ENCODE data around the gene MGAT4A.

Gene MGAT4A

GRCh38 chr2:98731041-98731893 lies at the start of gene MGAT4A:
MGAT4A (minus strand) TSS chr2:98731132; CDS start chr2:98726332, 4,800 bp downstream.
- no peak for DNase-seq (ENCODE audit: low read depth)

GRCh38 chr2:98778741-98779483 lies 48.0 kb upstream of the MGAT4A start:
- DNase-seq (ENCODE audit: low read depth) = no peak

- no peak for DNase-seq (ENCODE audit: low read depth)
Measured at GRCh38 chr2:98778151-98778550, 47.2 kb upstream of the MGAT4A start.

GRCh38 chr2:98777710-98778109 lies 46.8 kb upstream of the MGAT4A start:
- DNase-seq (ENCODE audit: low read depth) = no peak

- no peak for DNase-seq (ENCODE audit: low read depth)
Measured at GRCh38 chr2:98777076-98777475, 46.1 kb upstream of the MGAT4A start.

- no peak for DNase-seq (ENCODE audit: low read depth)
Measured at GRCh38 chr2:98776136-98776535, 45.2 kb upstream of the MGAT4A start.

GRCh38 chr2:98775146-98775986 lies 44.4 kb upstream of the MGAT4A start:
- DNase-seq (ENCODE audit: low read depth) = no peak

GRCh38 chr2:98773907-98774306 lies 43.0 kb upstream of the MGAT4A start:
- no peak for DNase-seq (ENCODE audit: low read depth)

- DNase-seq (ENCODE audit: low read depth) = no peak
Measured at GRCh38 chr2:98773169-98773568, 42.2 kb upstream of the MGAT4A start.

- no peak for DNase-seq (ENCODE audit: low read depth)
Measured at GRCh38 chr2:98772536-98772935, 41.6 kb upstream of the MGAT4A start.

GRCh38 chr2:98771721-98772524 lies 41.0 kb upstream of the MGAT4A start:
- DNase-seq (ENCODE audit: low read depth) = no peak

- no peak for DNase-seq (ENCODE audit: low read depth)
Measured at GRCh38 chr2:98771264-98771663, 40.3 kb upstream of the MGAT4A start.

- no peak for DNase-seq (ENCODE audit: low read depth)
Measured at GRCh38 chr2:98769784-98770183, 38.9 kb upstream of the MGAT4A start.

GRCh38 chr2:98769114-98769476 lies 38.2 kb upstream of the MGAT4A start:
- DNase-seq (ENCODE audit: low read depth) = no peak

GRCh38 chr2:98768384-98769113 lies 37.6 kb upstream of the MGAT4A start:
- DNase-seq (ENCODE audit: low read depth) = no peak

- no peak for DNase-seq (ENCODE audit: low read depth)
Measured at GRCh38 chr2:98764499-98764898, 33.6 kb upstream of the MGAT4A start.

- DNase-seq (ENCODE audit: low read depth) = no peak
Measured at GRCh38 chr2:98763209-98763951, 32.4 kb upstream of the MGAT4A start.

- DNase-seq (ENCODE audit: low read depth) = no peak
Measured at GRCh38 chr2:98761909-98762308, 31.0 kb upstream of the MGAT4A start.

GRCh38 chr2:98761267-98761781 lies 30.4 kb upstream of the MGAT4A start:
- no peak for DNase-seq (ENCODE audit: low read depth)
